NCI-H69 (cell line): ENCODE data around the gene HOMER3.
"Not testable (repeated sequence)": the region's sequence is repeated elsewhere in the genome, so short reads cannot be mapped to it uniquely, and the experiment has no call there.

Experiments
- DNase-seq: peaks from one replicate; lab custom pipeline; 2025; lab: John Stamatoyannopoulos, UW

Gene HOMER3

GRCh38 chr19:18922228-18922985 is 18.6 kb downstream of the HOMER3 start:
- no peak for DNase-seq

GRCh38 chr19:18921593-18921992 is 19.4 kb downstream of the HOMER3 start:
- no peak for DNase-seq

GRCh38 chr19:18920400-18920799 is 20.6 kb downstream of the HOMER3 start:
- DNase-seq: no peak

GRCh38 chr19:18919900-18920214 is 21.2 kb downstream of the HOMER3 start:
- DNase-seq: no peak

GRCh38 chr19:18919086-18919899 is 21.7 kb downstream of the HOMER3 start, which contains the start of the genes COPE and DDX49:
Gene COPE, minus strand, starts transcription at chr19:18919387. Its CDS starts 39 bp downstream, at chr19:18919348.
Gene DDX49, plus strand, starts transcription at chr19:18919715. Its CDS starts 27 bp downstream, at chr19:18919742.
- DNase-seq: peak; percentile 100

GRCh38 chr19:18917593-18917992 is 23.4 kb downstream of the HOMER3 start:
- DNase-seq: not testable (repeated sequence)

GRCh38 chr19:18915639-18916038 is 25.4 kb downstream of the HOMER3 start:
- peak; percentile 62 for DNase-seq

- no peak for DNase-seq
These were observed 27.6 kb downstream of the HOMER3 start for GRCh38 chr19:18913466-18913865.

GRCh38 chr19:18912933-18913332 is 28.1 kb downstream of the HOMER3 start:
- no peak for DNase-seq

GRCh38 chr19:18910801-18911436 is 30.1 kb downstream of the HOMER3 start:
- no peak for DNase-seq

- DNase-seq: no peak
These were observed 31.0 kb downstream of the HOMER3 start for GRCh38 chr19:18910010-18910409.

GRCh38 chr19:18908917-18909619 is 31.9 kb downstream of the HOMER3 start:
- DNase-seq: no peak

GRCh38 chr19:18906605-18907519 is 34.2 kb downstream of the HOMER3 start:
- no peak for DNase-seq

GRCh38 chr19:18905513-18906236 is 35.3 kb downstream of the HOMER3 start:
- no peak for DNase-seq

- DNase-seq: no peak
These were observed 36.0 kb downstream of the HOMER3 start for GRCh38 chr19:18905058-18905456.

GRCh38 chr19:18904334-18905057 is 36.5 kb downstream of the HOMER3 start:
- no peak for DNase-seq

GRCh38 chr19:18903156-18904037 is 37.6 kb downstream of the HOMER3 start:
- no peak for DNase-seq

GRCh38 chr19:18902519-18902918 is 38.5 kb downstream of the HOMER3 start:
- not testable (repeated sequence) for DNase-seq

GRCh38 chr19:18901491-18901890 is 39.5 kb downstream of the HOMER3 start:
- no peak for DNase-seq
